Measurements from ENCODE around the gene APOA5. TPM values are rescaled to one million over a fixed set of nuclear protein-coding genes. Genes with fewer than 3 reads are reported as not detected.

APOA5 gene
- total and polyA plus RNA-seq, 9 of the 15 experiments (the other 6 are each of a cell fraction or from before 2014, with no cell fraction given), result not detected

GRCh38 chr11:116772443-116773202, 19.1 kb downstream of the APOA5 start, which contains the start of gene BUD13 (continued):
- TF ChIP-seq EZH2 (IDR thresholded peaks at IDR 0.05; ENCODE audit: borderline replicate concordance, low read depth, low read length) (no peak), PCBP2 (IDR thresholded peaks at IDR 0.05; ENCODE audit: low read depth, low read length, poor library complexity, severe bottlenecking) (no peak), CBX8 (IDR thresholded peaks at IDR 0.05; ENCODE audit: borderline replicate concordance, extremely low read depth, low read depth, low read length, poor library complexity, severe bottlenecking) (no peak), KHSRP (IDR thresholded peaks at IDR 0.05) (no peak), POLR2B (IDR thresholded peaks at IDR 0.05; ENCODE audit: low read depth, partially characterized antibody) (peak; percentile 72), MAX (CRISPR knock-in tag; IDR thresholded peaks at IDR 0.05) (peak; percentile 72), RAD51 (IDR thresholded peaks at IDR 0.05; ENCODE audit: borderline replicate concordance, low read depth) (no peak), SIX5 (IDR thresholded peaks at IDR 0.05; ENCODE audit: borderline replicate concordance in 1 of 2, insufficient read depth in 1 of 2, low read depth in 1 of 2, low read length in 2 of 2) (peak in 1 of 2 experiments; percentile 9; a peak in 1 of 4 replicates), PRPF4 (IDR thresholded peaks at IDR 0.05; ENCODE audit: insufficient read depth, low read depth, low read length, poor library complexity, severe bottlenecking) (peak; percentile 49), BRCA1 (IDR thresholded peaks at IDR 0.05) (no peak), BRCA1 (CRISPR knock-in tag; IDR thresholded peaks at IDR 0.05) (no peak), NCOA4 (IDR thresholded peaks at IDR 0.05; ENCODE audit: partially characterized antibody) (no peak), SP1 (CRISPR knock-in tag; IDR thresholded peaks at IDR 0.05) (peak; percentile 96), KLF10 (CRISPR knock-in tag; IDR thresholded peaks at IDR 0.05) (no peak), L3MBTL2 (IDR thresholded peaks at IDR 0.05) (peak; percentile 59; the same call in 1 of the 2 replicates), PTRF (tag; IDR thresholded peaks at IDR 0.05) (no peak)
- TF ChIP-seq, protein P1, sequence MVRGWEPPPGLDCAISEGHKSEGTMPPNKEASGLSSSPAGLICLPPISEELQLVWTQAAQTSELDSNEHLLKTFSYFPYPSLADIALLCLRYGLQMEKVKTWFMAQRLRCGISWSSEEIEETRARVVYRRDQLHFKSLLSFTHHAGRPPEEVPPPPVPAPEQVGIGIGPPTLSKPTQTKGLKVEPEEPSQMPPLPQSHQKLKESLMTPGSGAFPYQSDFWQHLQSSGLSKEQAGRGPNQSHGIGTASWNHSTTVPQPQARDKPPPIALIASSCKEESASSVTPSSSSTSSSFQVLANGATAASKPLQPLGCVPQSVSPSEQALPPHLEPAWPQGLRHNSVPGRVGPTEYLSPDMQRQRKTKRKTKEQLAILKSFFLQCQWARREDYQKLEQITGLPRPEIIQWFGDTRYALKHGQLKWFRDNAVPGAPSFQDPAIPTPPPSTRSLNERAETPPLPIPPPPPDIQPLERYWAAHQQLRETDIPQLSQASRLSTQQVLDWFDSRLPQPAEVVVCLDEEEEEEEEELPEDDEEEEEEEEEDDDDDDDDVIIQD (CRISPR knock-in tag; IDR thresholded peaks at IDR 0.05), result no peak
- TF ChIP-seq, protein P2, sequence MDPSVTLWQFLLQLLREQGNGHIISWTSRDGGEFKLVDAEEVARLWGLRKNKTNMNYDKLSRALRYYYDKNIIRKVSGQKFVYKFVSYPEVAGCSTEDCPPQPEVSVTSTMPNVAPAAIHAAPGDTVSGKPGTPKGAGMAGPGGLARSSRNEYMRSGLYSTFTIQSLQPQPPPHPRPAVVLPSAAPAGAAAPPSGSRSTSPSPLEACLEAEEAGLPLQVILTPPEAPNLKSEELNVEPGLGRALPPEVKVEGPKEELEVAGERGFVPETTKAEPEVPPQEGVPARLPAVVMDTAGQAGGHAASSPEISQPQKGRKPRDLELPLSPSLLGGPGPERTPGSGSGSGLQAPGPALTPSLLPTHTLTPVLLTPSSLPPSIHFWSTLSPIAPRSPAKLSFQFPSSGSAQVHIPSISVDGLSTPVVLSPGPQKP (CRISPR knock-in tag; IDR thresholded peaks at IDR 0.05), result no peak
- TF ChIP-seq, protein P3, sequence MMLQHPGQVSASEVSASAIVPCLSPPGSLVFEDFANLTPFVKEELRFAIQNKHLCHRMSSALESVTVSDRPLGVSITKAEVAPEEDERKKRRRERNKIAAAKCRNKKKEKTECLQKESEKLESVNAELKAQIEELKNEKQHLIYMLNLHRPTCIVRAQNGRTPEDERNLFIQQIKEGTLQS (IDR thresholded peaks at IDR 0.05), result no peak
- TF ChIP-seq, protein P3 (CRISPR knock-in tag; conservative IDR thresholded peaks at IDR 0.05), result 0 out of 2 replicates have a peak, but pooled peaks have one; percentile 30
- TF ChIP-seq, protein P4, sequence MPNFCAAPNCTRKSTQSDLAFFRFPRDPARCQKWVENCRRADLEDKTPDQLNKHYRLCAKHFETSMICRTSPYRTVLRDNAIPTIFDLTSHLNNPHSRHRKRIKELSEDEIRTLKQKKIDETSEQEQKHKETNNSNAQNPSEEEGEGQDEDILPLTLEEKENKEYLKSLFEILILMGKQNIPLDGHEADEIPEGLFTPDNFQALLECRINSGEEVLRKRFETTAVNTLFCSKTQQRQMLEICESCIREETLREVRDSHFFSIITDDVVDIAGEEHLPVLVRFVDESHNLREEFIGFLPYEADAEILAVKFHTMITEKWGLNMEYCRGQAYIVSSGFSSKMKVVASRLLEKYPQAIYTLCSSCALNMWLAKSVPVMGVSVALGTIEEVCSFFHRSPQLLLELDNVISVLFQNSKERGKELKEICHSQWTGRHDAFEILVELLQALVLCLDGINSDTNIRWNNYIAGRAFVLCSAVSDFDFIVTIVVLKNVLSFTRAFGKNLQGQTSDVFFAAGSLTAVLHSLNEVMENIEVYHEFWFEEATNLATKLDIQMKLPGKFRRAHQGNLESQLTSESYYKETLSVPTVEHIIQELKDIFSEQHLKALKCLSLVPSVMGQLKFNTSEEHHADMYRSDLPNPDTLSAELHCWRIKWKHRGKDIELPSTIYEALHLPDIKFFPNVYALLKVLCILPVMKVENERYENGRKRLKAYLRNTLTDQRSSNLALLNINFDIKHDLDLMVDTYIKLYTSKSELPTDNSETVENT (CRISPR knock-in tag; IDR thresholded peaks at IDR 0.05), result 0 out of 2 replicates have a peak, but pooled peaks have one; percentile 33

Data from K562 (cell line).